ENCODE results near the gene HK2.
A peak's percentile ranks its signal among the peaks of the same experiment; 100 is the strongest.

DNA sequence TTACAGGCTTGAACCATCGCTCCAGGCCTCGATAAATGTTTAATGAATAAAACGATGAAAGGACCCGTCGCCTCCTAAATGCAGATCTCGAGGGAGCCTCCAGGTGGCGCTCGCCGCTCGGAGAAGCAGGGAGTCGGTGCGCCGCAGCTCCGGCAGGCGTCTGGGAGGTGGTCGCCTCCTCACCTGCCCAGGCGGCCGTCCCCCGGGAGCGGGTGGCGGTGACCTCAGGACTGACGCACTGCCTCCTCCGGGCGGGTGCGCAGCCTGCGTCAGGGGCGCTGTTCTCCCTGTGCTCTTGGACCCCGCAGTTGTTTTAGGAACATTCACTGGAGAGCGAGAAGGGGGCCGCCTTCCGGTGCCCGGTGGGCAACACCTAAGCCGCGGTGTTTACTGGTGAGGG, 85.9 kb downstream of the HK2 start:
- TF ChIP-seq, protein P1, sequence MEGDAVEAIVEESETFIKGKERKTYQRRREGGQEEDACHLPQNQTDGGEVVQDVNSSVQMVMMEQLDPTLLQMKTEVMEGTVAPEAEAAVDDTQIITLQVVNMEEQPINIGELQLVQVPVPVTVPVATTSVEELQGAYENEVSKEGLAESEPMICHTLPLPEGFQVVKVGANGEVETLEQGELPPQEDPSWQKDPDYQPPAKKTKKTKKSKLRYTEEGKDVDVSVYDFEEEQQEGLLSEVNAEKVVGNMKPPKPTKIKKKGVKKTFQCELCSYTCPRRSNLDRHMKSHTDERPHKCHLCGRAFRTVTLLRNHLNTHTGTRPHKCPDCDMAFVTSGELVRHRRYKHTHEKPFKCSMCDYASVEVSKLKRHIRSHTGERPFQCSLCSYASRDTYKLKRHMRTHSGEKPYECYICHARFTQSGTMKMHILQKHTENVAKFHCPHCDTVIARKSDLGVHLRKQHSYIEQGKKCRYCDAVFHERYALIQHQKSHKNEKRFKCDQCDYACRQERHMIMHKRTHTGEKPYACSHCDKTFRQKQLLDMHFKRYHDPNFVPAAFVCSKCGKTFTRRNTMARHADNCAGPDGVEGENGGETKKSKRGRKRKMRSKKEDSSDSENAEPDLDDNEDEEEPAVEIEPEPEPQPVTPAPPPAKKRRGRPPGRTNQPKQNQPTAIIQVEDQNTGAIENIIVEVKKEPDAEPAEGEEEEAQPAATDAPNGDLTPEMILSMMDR (IDR thresholded peaks at IDR 0.05; ENCODE audit: insufficient read depth, low read length): peak; percentile 73
- TF ChIP-seq, protein P2, sequence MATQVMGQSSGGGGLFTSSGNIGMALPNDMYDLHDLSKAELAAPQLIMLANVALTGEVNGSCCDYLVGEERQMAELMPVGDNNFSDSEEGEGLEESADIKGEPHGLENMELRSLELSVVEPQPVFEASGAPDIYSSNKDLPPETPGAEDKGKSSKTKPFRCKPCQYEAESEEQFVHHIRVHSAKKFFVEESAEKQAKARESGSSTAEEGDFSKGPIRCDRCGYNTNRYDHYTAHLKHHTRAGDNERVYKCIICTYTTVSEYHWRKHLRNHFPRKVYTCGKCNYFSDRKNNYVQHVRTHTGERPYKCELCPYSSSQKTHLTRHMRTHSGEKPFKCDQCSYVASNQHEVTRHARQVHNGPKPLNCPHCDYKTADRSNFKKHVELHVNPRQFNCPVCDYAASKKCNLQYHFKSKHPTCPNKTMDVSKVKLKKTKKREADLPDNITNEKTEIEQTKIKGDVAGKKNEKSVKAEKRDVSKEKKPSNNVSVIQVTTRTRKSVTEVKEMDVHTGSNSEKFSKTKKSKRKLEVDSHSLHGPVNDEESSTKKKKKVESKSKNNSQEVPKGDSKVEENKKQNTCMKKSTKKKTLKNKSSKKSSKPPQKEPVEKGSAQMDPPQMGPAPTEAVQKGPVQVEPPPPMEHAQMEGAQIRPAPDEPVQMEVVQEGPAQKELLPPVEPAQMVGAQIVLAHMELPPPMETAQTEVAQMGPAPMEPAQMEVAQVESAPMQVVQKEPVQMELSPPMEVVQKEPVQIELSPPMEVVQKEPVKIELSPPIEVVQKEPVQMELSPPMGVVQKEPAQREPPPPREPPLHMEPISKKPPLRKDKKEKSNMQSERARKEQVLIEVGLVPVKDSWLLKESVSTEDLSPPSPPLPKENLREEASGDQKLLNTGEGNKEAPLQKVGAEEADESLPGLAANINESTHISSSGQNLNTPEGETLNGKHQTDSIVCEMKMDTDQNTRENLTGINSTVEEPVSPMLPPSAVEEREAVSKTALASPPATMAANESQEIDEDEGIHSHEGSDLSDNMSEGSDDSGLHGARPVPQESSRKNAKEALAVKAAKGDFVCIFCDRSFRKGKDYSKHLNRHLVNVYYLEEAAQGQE (IDR thresholded peaks at IDR 0.05; ENCODE audit: insufficient replicate concordance, low read depth): no peak
- TF ChIP-seq POLR2AphosphoS5 (IDR thresholded peaks at IDR 0.05; ENCODE audit: low read depth) (no peak), GABPA (IDR thresholded peaks at IDR 0.05; ENCODE audit: low read depth) (no peak), SPI1 (IDR thresholded peaks at IDR 0.05; ENCODE audit: borderline replicate concordance, low read depth) (no peak)
